ENCODE measurements around the gene YJEFN3.

- TF ChIP-seq CTCF (IDR thresholded peaks at IDR 0.05; ENCODE audit: low read depth, low read length, missing input control) (no peak), REST (IDR thresholded peaks at IDR 0.05) (no peak)
- TF ChIP-seq, protein P1, sequence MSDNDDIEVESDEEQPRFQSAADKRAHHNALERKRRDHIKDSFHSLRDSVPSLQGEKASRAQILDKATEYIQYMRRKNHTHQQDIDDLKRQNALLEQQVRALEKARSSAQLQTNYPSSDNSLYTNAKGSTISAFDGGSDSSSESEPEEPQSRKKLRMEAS (IDR thresholded peaks at IDR 0.05) = no peak
These were observed 52.7 kb downstream of the YJEFN3 start for GRCh38 chr19:19581391-19581790.
